ENCODE results near the gene GNL2.

GNL2 gene

GRCh38 chr1:37519613-37520012, 76.1 kb downstream of the GNL2 start:
- TF ChIP-seq FOXP2 (optimal IDR thresholded peaks at IDR 0.05; ENCODE audit: borderline replicate concordance, extremely low read depth, extremely low read length, insufficient read depth) = no peak
- TF ChIP-seq POLR2AphosphoS5 (IDR thresholded peaks at IDR 0.05; ENCODE audit: low read depth, low read length) = no peak
- TF ChIP-seq TAF1 (IDR thresholded peaks at IDR 0.05; ENCODE audit: borderline replicate concordance, insufficient read depth, low read length) = no peak
- TF ChIP-seq REST (IDR thresholded peaks at IDR 0.05; ENCODE audit: insufficient read depth in 1 of 2, low read depth in 2 of 2, low read length in 2 of 2) = no peak
- no peak for TF ChIP-seq SIN3A (IDR thresholded peaks at IDR 0.05; ENCODE audit: borderline replicate concordance, insufficient read depth, low read length)

- TF ChIP-seq SIN3A (IDR thresholded peaks at IDR 0.05; ENCODE audit: borderline replicate concordance, insufficient read depth, low read length) (no peak), POLR2AphosphoS5 (IDR thresholded peaks at IDR 0.05; ENCODE audit: low read depth, low read length) (no peak), TAF1 (IDR thresholded peaks at IDR 0.05; ENCODE audit: borderline replicate concordance, insufficient read depth, low read length) (no peak), FOXP2 (optimal IDR thresholded peaks at IDR 0.05; ENCODE audit: borderline replicate concordance, extremely low read depth, extremely low read length, insufficient read depth) (no peak), REST (IDR thresholded peaks at IDR 0.05; ENCODE audit: insufficient read depth in 1 of 2, low read depth in 2 of 2, low read length in 2 of 2) (no peak)
Measured at GRCh38 chr1:37517569-37517968, 78.2 kb downstream of the GNL2 start.
